ENCODE measurements around the gene ZBTB21. TPM values are rescaled to one million over a fixed set of nuclear protein-coding genes. Genes with fewer than 3 reads are reported as not detected.

Gene ZBTB21
- total RNA-seq, 1 donor from 2014 or later: 25.3 TPM

GRCh38 chr21:41979335-41979734 is 30.8 kb downstream of the ZBTB21 start:
- no peaks in the 10 kb centered on the region for H3K36me3 ChIP-seq
- no peak overlapping the region for H3K4me3 ChIP-seq
- Mint-ChIP-seq H3K27me3 (ENCODE audit: insufficient read depth, low read depth) (no peaks in the 10 kb centered on the region), H3K36me3 (peaks cover 2% of the 10 kb centered on the region), H3K4me3 (no peak overlapping the region), H3K9me3 (peaks cover 16% of the 10 kb centered on the region), H3K4me1 (no peaks in the 10 kb centered on the region), H3K27ac (no peak overlapping the region)
- H3K27ac ChIP-seq: no peak overlapping the region
- H3K4me1 ChIP-seq: no peaks in the 10 kb centered on the region
- no peaks in the 10 kb centered on the region for H3F3A ChIP-seq (ENCODE audit: low read depth)
- no peaks in the 10 kb centered on the region for H4K20me1 ChIP-seq (ENCODE audit: low read depth)
- H2AFZ ChIP-seq (replicated peaks): no peak overlapping the region
- peaks cover 3% of the 10 kb centered on the region for H3K9me3 ChIP-seq (ENCODE audit: low read depth)
- no peak for DNase-seq (ENCODE audit: low spot score)
- H3K27me3 ChIP-seq: no peaks in the 10 kb centered on the region
- TF ChIP-seq EZH2phosphoT487 (IDR thresholded peaks at IDR 0.05): no peak
- TF ChIP-seq CTCF (IDR thresholded peaks at IDR 0.05): no peak
- TF ChIP-seq EZH2 (IDR thresholded peaks at IDR 0.05): no peak
- H3K9ac ChIP-seq: no peak overlapping the region
- no peaks in the 10 kb centered on the region for H3K79me2 ChIP-seq (ENCODE audit: low read depth)
- H3K4me2 ChIP-seq: no peak overlapping the region

- Histone ChIP-seq H3K79me2 (ENCODE audit: low read depth) (no peaks in the 10 kb centered on the region), H3K27ac (no peak overlapping the region), H2AFZ (replicated peaks) (no peak overlapping the region), H4K20me1 (ENCODE audit: low read depth) (no peaks in the 10 kb centered on the region), H3F3A (ENCODE audit: low read depth) (no peaks in the 10 kb centered on the region), H3K4me2 (no peak overlapping the region), H3K4me3 (no peak overlapping the region), H3K9me3 (ENCODE audit: low read depth) (peaks cover 3% of the 10 kb centered on the region), H3K27me3 (no peaks in the 10 kb centered on the region), H3K9ac (no peak overlapping the region), H3K4me1 (no peaks in the 10 kb centered on the region), H3K36me3 (no peaks in the 10 kb centered on the region)
- DNase-seq (ENCODE audit: low spot score): no peak
- Mint-ChIP-seq H3K27ac (no peak overlapping the region), H3K36me3 (peaks cover 2% of the 10 kb centered on the region), H3K4me3 (no peak overlapping the region), H3K27me3 (ENCODE audit: insufficient read depth, low read depth) (peaks cover 2% of the 10 kb centered on the region), H3K4me1 (peaks cover 3% of the 10 kb centered on the region), H3K9me3 (peaks cover 15% of the 10 kb centered on the region)
- TF ChIP-seq EZH2 (IDR thresholded peaks at IDR 0.05) (no peak), EZH2phosphoT487 (IDR thresholded peaks at IDR 0.05) (no peak), CTCF (IDR thresholded peaks at IDR 0.05) (no peak)
These were observed 32.9 kb downstream of the ZBTB21 start for GRCh38 chr21:41977034-41977950.

GRCh38 chr21:41976611-41977010 is 33.5 kb downstream of the ZBTB21 start:
- peaks cover 3% of the 10 kb centered on the region for H3K4me1 Mint-ChIP-seq
- H3F3A ChIP-seq (ENCODE audit: low read depth): no peaks in the 10 kb centered on the region
- H3K9me3 Mint-ChIP-seq: peaks cover 15% of the 10 kb centered on the region
- H3K27me3 Mint-ChIP-seq (ENCODE audit: insufficient read depth, low read depth): peaks cover 4% of the 10 kb centered on the region
- peaks cover 3% of the 10 kb centered on the region for H3K9me3 ChIP-seq (ENCODE audit: low read depth)
- no peak overlapping the region for H3K4me3 ChIP-seq
- H3K4me1 ChIP-seq: no peaks in the 10 kb centered on the region
- H3K27ac Mint-ChIP-seq: no peak overlapping the region
- no peak for DNase-seq (ENCODE audit: low spot score)
- H3K9ac ChIP-seq: no peak overlapping the region
- TF ChIP-seq EZH2 (IDR thresholded peaks at IDR 0.05) (no peak), CTCF (IDR thresholded peaks at IDR 0.05) (no peak), EZH2phosphoT487 (IDR thresholded peaks at IDR 0.05) (no peak)
- H3K27me3 ChIP-seq: no peaks in the 10 kb centered on the region
- no peak overlapping the region for H3K4me3 Mint-ChIP-seq
- H2AFZ ChIP-seq (replicated peaks): no peak overlapping the region
- H3K79me2 ChIP-seq (ENCODE audit: low read depth): no peaks in the 10 kb centered on the region
- no peaks in the 10 kb centered on the region for H3K36me3 ChIP-seq
- peaks cover 2% of the 10 kb centered on the region for H3K36me3 Mint-ChIP-seq
- H4K20me1 ChIP-seq (ENCODE audit: low read depth): no peaks in the 10 kb centered on the region
- H3K4me2 ChIP-seq: no peak overlapping the region
- H3K27ac ChIP-seq: no peak overlapping the region

All from neural progenitor cell (in vitro differentiated cells).